Immature natural killer cell (primary cell): Measurements from ENCODE around the gene PCSK6. TPM values are rescaled to one million over a fixed set of nuclear protein-coding genes. Genes with fewer than 3 reads are reported as not detected.
"Not testable (repeated sequence)": the region's sequence is repeated elsewhere in the genome, so short reads cannot be mapped to it uniquely, and the experiment has no call there.

Experiments
- DNase-seq, 3 donors: peaks; one replicate each; pipeline ENCODE4 v3.0.0; 2022; ENCODE audit warnings: mixed read lengths in 1 of 3
- H3K27ac Mint-ChIP-seq, 6 donors: one replicate each; pipeline ENCODE4 v1.8.0; 2020; ENCODE audit warnings: mixed read lengths in 6 of 6, mild to moderate bottlenecking in 5 of 6, inconsistent platforms in 4 of 6, moderate library complexity in 3 of 6
- H3K27me3 Mint-ChIP-seq, 3 donors: one replicate each; pipeline ENCODE4 v1.8.0; 2020 to 2021; ENCODE audit warnings: low read depth in 3 of 3, mild to moderate bottlenecking in 3 of 3, mixed read lengths in 3 of 3, moderate library complexity in 3 of 3, inconsistent platforms in 1 of 3
- H3K36me3 Mint-ChIP-seq, 3 donors: one replicate each; pipeline ENCODE4 v1.8.0; 2020; ENCODE audit warnings: mixed read lengths in 3 of 3, inconsistent platforms in 2 of 3, mild to moderate bottlenecking in 2 of 3
- H3K4me1 Mint-ChIP-seq, 2 donors: one replicate each; pipeline ENCODE4 v1.8.0; 2020; ENCODE audit warnings: inconsistent platforms in 2 of 2, mild to moderate bottlenecking in 2 of 2, mixed read lengths in 2 of 2, moderate library complexity in 1 of 2
- H3K4me3 Mint-ChIP-seq, 5 donors: one replicate each; pipeline ENCODE4 v1.8.0; 2020; ENCODE audit warnings: mild to moderate bottlenecking in 5 of 5, mixed read lengths in 5 of 5, inconsistent platforms in 3 of 5, moderate library complexity in 3 of 5
- H3K9me3 Mint-ChIP-seq, 6 donors: one replicate each; pipeline ENCODE4 v1.8.0; 2020; ENCODE audit warnings: mild to moderate bottlenecking in 6 of 6, mixed read lengths in 6 of 6, inconsistent platforms in 4 of 6, moderate library complexity in 3 of 6
- polyA plus RNA-seq, 3 donors: library from polyadenylated mRNA; unstranded; fragments of 300-500 nt; fragmentation: Illumina TruSeq; gene quantifications; one replicate each; pipeline ENCODE4 v1.2.3, GENCODE V29; 2021

The PCSK6 gene
- polyA plus RNA-seq, 3 donors from 2014 or later = 1.7 to 3.0 TPM; not detected in 1

DNA sequence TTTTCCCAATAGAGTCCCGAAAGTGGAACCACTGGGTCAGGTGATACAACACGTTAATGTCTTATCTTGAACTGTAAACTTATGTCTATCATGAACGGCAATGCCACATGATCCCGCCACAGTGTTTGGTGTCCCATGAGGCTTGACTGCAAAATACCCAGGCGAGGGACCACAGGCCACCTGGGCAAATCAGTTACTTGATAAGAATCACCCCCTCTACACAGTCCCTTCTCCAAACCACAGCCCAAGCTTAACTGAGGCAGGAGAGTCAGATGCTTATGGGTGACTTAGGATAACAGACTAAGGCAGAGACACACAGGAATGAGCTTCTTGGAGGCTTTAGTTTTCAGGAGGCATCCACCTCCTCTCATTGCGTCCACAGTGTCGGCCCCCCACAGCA, 151.5 kb downstream of the PCSK6 start:
- Mint-ChIP-seq H3K36me3 (peaks cover 0 to 3% (median 0%) of the 10 kb centered on the region in 3 donors), H3K27me3 (peaks cover 7 to 25% (median 18%) of the 10 kb centered on the region in 3 donors), H3K9me3 (peaks cover 2 to 19% (median 10%) of the 10 kb centered on the region in 6 donors), H3K4me3 (no peak overlapping the region), H3K27ac (no peak overlapping the region), H3K4me1 (peaks cover 23 to 32% of the 10 kb centered on the region in 2 donors)
- DNase-seq = no peak

DNA sequence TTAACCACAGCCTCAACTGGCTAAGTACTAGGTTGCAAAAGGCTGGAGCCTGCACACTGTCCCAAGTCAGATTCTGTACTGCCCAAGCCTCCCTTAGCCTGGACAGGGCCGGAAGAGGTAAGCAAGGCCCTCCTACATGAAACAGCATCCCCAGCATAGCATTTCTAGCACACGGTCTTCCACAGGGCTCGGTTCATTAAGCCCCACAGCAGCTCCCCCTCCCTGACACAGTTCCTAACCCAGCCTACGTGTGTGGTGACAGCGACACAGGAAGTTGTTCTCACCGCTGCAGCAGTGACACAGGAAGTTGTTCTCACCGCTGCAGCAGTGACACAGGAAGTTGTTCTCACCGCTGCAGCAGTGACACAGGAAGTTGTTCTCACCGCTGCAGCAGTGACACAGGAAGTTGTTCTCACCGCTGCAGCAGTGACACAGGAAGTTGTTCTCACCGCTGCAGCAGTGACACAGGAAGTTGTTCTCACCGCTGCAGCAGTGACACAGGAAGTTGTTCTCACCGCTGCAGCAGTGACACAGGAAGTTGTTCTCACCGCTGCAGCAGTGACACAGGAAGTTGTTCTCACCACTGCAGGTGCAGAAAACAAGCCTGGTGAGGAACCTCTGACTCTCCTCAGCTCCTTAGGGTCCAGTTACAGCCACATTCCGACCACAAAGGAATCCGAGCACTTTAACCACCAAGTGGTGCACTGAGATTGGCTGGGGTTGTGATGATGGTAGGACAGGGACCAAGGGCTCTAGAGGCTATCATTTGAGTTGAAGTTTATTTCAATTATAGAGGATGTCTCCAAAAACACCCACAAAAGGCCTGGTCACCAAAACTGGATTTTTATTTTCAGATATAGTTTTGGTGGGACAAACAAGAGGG, 155.4 kb downstream of the PCSK6 start:
- peak overlapping the region; percentile 86 to 94 (median 92) for H3K27ac Mint-ChIP-seq
- H3K27me3 Mint-ChIP-seq = peaks cover 4 to 28% (median 18%) of the 10 kb centered on the region in 3 donors
- peak; percentile 69 to 79 (median 78) for DNase-seq
- H3K4me3 Mint-ChIP-seq = peak overlapping the region in 2 of 5 donors; percentile 15 to 38
- peaks cover 27 to 40% of the 10 kb centered on the region in 2 donors for H3K4me1 Mint-ChIP-seq
- not testable (repeated sequence) for H3K36me3 Mint-ChIP-seq
- peaks cover 2 to 21% (median 11%) of the 10 kb centered on the region in 6 donors for H3K9me3 Mint-ChIP-seq

DNA sequence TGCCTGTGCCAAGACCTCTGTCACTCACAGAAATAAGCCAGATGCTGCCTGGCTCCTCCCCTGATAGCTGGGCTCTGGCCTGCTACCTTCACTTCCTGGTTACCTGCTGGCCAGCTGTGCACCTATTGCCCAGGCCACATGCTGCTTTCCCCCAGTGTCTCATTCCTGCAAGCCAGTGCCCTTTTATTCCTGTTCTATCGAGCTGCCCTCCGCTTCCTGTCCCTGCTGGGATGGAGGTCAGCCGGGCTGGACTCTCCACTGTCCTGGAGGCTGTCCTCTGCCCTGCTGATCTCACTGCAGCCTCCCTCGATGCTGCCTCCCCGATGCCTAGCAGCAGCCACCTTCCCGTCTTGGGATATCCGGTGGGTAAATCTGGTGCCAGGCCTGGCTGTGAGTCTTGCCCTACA, 157.4 kb downstream of the PCSK6 start:
- no peak overlapping the region for H3K4me3 Mint-ChIP-seq
- H3K36me3 Mint-ChIP-seq = peaks cover 0 to 5% (median 3%) of the 10 kb centered on the region in 3 donors
- DNase-seq = no peak
- H3K27me3 Mint-ChIP-seq = peaks cover 4 to 24% (median 22%) of the 10 kb centered on the region in 3 donors
- peaks cover 25 to 40% of the 10 kb centered on the region in 2 donors for H3K4me1 Mint-ChIP-seq
- H3K9me3 Mint-ChIP-seq = peaks cover 2 to 21% (median 11%) of the 10 kb centered on the region in 6 donors
- H3K27ac Mint-ChIP-seq = peak overlapping the region in 4 of 6 donors; percentile 40 to 80 (median 50)

DNA sequence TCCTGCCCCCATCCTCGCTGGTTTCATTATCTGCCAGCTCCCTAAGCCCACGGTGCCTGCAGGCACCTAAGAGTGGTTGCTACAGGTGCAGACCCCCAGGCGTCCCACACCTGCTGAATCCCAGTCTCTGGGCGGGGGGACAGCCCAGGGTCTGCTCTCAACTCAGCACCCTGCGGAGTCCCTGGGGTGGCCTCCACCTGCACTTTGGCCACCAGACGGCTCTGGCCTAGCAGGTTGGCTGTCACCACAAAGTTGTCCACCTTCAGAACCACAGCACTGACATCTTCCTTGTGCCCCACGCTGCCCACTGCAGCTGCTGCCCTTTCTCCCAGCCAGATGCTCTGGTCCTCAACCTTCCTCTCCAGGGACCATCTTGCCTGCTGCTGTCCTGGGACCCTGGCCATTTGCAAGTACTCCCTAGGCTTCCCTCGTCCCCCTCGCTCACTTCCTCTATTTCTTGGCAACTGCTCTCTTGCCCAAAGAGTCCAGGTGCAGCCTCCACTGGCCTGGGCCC, 159.6 kb downstream of the PCSK6 start:
- DNase-seq = no peak
- Mint-ChIP-seq H3K9me3 (peaks cover 2 to 18% (median 8%) of the 10 kb centered on the region in 6 donors), H3K27ac (peak overlapping the region in 1 of 6 donors; percentile 57), H3K4me1 (peaks cover 19 to 27% of the 10 kb centered on the region in 2 donors), H3K36me3 (peaks cover 0 to 7% (median 5%) of the 10 kb centered on the region in 3 donors), H3K27me3 (peaks cover 3 to 17% (median 13%) of the 10 kb centered on the region in 3 donors), H3K4me3 (no peak overlapping the region)

DNA sequence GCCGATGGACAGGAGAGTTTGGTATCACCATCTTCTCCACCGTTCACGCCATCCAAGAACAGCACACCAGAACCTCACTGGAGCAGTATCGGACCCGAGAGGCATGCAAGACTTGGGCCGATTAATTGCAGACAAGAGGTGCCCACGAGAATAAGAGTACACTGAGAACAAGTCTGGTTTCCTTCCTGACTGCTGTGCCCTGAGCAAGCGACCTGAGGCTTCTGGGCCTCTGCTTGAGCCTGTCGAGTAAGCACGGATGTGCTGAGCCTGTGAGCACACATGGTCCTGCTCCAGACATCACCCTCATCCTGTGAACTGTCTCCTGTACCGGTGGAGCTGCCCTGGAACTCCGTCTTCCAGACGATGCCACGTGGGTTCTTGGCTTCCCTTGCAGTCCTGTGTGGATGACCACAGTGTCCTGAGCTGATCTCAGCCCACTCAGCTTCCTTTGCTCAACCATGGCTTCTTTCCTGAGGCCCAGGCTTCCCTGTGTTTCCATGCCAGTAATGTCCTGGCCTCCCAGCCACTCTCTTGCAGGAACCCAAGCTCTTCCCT, 160.1 kb downstream of the PCSK6 start:
- no peak overlapping the region for H3K27ac Mint-ChIP-seq
- no peak for DNase-seq
- H3K4me1 Mint-ChIP-seq = peaks cover 14 to 22% of the 10 kb centered on the region in 2 donors
- peaks cover 2 to 13% (median 7%) of the 10 kb centered on the region in 6 donors for H3K9me3 Mint-ChIP-seq
- H3K36me3 Mint-ChIP-seq = peaks cover 0 to 7% (median 5%) of the 10 kb centered on the region in 3 donors
- H3K4me3 Mint-ChIP-seq = no peak overlapping the region
- peaks cover 0 to 12% (median 8%) of the 10 kb centered on the region in 3 donors for H3K27me3 Mint-ChIP-seq

DNA sequence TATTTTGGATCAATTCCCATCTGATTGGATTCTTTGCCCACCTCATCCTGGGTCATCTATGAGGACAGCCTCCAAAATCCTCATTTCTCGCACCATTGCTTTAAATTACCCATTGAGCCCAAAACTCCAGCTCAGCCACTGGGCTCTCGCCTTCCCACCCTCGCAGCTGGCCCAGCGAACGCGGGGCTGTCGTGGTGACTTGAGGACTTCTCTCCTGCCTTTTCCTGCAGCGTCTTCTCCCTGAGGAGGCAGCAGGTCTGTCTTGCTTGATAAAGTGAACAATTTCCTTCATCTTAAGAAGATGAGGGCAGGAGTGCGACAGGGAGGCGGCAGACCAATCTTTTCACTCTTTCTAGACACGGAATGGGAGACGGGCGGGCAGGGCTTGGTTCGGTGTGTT, 161.5 kb downstream of the PCSK6 start:
- no peak for DNase-seq
- Mint-ChIP-seq H3K4me1 (peaks cover 4 to 9% of the 10 kb centered on the region in 2 donors), H3K27ac (peak overlapping the region in 2 of 6 donors; percentile 35 to 78), H3K9me3 (peaks cover 0 to 4% (median 1%) of the 10 kb centered on the region in 6 donors), H3K4me3 (no peak overlapping the region), H3K36me3 (peaks cover 0 to 5% (median 4%) of the 10 kb centered on the region in 3 donors), H3K27me3 (peaks cover 0 to 6% (median 4%) of the 10 kb centered on the region in 3 donors)

DNA sequence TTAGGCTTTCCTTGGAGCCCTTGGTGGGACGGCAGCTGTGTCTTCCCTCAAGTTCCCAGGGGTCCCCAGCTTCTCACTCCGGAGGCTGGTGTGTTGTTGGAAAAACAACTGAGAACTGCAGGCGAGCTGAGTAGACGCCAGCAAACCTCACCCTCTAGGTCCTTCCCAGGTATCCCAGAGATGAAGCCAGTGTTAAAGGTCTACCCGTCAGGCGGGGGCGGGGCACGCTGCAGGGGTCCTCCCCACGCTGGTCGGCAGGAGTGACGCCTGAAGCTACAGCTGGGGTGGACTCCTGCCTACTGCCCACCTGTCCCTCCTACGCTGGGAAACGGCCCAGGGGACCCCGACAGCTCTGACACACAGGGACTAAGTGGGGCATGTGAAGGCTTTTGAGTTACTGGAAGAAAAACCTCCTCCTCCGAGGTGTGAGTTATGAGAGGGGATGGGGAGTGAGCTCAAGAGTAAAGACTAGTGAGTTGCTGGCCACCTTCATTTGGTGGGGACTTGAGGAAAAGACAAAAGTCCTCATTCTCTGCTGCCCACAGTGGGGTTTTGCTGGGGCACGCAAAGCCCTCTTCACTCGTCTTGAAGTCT, 162.3 kb downstream of the PCSK6 start:
- H3K9me3 Mint-ChIP-seq = peaks cover 0 to 2% (median 0%) of the 10 kb centered on the region in 6 donors
- DNase-seq = no peak
- H3K4me1 Mint-ChIP-seq = peaks cover 0 to 1% of the 10 kb centered on the region in 2 donors
- H3K27me3 Mint-ChIP-seq = peaks cover 0 to 4% (median 0%) of the 10 kb centered on the region in 3 donors
- H3K4me3 Mint-ChIP-seq = no peak overlapping the region
- no peak overlapping the region for H3K27ac Mint-ChIP-seq
- peaks cover 0 to 5% (median 4%) of the 10 kb centered on the region in 3 donors for H3K36me3 Mint-ChIP-seq

DNA sequence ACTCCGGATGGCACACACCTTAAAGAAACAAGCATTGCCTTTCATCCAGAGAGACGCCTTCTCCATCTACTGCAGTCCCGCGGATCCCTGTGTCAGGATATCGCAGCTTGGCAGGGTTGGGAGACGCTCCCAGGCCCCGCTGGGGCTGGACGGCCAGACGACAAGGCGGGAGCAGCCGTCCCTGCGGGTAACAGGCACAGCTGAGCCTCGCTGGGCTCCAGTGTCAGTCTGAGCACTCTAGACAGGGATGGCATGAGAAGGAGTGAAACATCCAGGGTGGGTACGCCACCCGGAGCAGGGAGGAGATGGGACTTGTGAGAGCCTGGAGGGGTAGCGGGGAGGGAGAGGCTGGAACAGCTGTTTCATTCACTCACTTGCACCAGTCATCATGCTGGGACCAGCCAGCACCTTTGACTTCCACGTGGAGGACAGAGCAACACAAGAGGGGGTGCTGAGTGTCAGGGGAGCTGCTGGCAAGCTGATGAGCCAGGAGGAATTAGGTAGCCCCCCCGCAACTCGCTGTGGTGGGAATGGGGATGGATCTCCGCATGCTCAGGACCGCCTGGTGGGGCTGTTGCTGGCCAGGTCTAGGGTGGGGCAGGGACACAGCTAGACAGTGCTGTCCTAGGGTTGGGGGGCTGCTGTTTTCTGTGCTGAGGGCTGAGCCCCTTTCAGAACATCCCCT, 162.9 kb downstream of the PCSK6 start:
- Mint-ChIP-seq H3K9me3 (peaks cover 0 to 2% (median 0%) of the 10 kb centered on the region in 6 donors), H3K36me3 (peaks cover 0 to 5% (median 4%) of the 10 kb centered on the region in 3 donors), H3K27ac (no peak overlapping the region), H3K27me3 (peaks cover 0 to 4% (median 0%) of the 10 kb centered on the region in 3 donors), H3K4me1 (peaks cover 0 to 2% of the 10 kb centered on the region in 2 donors), H3K4me3 (no peak overlapping the region)
- no peak for DNase-seq

DNA sequence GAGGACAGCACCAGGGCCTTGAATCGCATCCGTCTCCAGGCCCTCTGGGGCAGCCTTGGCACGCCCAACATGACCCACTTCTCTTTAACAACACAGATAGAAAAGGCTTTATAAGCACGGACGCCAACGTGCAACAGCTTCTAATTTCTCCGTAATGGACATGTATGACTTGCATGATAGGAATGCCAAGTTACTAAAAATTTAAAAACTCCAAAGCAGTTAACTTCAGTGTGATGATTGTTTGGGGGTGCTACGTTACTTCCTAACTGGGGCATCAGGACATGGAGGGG, 163.5 kb downstream of the PCSK6 start:
- Mint-ChIP-seq H3K36me3 (peaks cover 0 to 5% (median 4%) of the 10 kb centered on the region in 3 donors), H3K27me3 (peaks cover 0 to 4% (median 0%) of the 10 kb centered on the region in 3 donors), H3K4me1 (peaks cover 4 to 8% of the 10 kb centered on the region in 2 donors), H3K27ac (no peak overlapping the region), H3K9me3 (peaks cover 0 to 2% (median 0%) of the 10 kb centered on the region in 6 donors), H3K4me3 (no peak overlapping the region)
- no peak for DNase-seq

DNA sequence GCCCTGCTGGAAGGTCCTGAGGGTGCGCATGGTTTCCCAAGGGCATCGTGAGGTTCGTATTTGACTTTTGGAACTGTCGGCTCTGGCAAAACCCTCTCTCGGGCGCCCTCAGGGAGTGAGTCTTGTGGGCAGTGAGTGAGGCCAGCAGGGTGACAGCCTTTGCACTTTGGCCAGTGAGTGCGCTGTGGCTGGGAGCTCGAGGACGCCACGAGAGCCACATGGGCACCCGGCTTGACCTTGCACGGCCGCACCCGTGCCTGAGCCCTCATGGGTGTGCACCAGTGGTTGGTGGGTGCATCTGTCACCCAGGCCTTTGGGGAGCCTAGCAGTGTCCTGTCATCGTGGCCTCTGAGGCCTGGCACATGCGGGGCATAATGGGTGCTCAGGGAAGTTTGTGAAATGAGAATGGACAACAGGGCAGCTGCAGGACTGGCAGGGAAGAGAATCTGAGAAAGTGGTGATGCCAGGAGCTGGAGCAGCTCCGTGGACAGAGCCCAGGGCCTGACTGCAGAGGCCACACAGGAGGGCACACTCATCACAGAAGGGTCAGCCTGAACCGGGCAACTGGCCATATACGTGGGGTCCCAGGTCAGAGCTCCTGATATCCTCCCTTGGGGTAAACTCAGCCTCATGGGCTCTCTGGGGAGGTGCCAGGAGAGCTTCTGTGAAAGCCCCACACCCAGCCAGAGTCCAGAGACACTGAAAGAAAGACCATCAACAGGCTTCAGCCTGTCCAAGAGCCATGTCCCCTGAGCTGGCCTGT, 164.1 kb downstream of the PCSK6 start:
- DNase-seq = no peak
- Mint-ChIP-seq H3K9me3 (peaks cover 0 to 2% (median 0%) of the 10 kb centered on the region in 6 donors), H3K27me3 (peaks cover 0 to 4% (median 0%) of the 10 kb centered on the region in 3 donors), H3K27ac (no peak overlapping the region), H3K36me3 (peaks cover 0 to 5% (median 4%) of the 10 kb centered on the region in 3 donors), H3K4me3 (no peak overlapping the region), H3K4me1 (peaks cover 10 to 13% of the 10 kb centered on the region in 2 donors)

DNA sequence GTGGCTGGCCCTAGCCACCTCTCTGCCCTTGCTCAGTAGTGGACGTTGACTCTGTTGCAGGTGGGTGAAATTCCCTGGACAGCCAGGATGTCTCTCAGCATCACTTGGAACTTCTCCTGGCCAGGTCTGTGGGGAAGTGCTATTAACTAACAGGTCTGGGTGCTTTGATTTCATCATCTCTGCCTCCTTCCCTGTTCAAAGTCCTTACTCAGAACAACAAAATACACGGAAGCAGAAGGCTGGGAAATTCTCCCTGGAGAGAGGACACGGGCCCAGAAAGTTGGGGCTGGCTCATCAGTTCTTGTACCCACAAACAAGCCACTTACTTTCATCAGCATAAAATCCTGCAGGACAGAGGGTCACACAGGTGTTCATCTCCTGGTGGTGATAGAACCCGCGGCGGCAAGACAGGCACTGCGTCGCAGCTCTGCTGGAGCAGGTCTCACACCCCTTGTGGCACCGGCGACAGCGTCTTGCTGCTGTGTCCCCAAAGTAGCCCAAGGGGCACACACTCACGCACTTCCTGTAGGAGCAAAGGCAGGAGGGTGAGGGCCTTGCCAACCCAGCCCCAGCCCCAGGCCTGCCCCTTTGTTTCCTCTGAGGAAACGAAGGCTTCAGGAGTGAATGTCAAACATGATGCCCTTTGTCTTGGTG, 164.9 kb downstream of the PCSK6 start:
- Mint-ChIP-seq H3K36me3 (peaks cover 0 to 4% (median 0%) of the 10 kb centered on the region in 3 donors), H3K27ac (peak overlapping the region in 2 of 6 donors; percentile 26 to 46), H3K27me3 (peaks cover 0 to 5% (median 0%) of the 10 kb centered on the region in 3 donors), H3K9me3 (peaks cover 0 to 2% (median 0%) of the 10 kb centered on the region in 6 donors), H3K4me3 (no peak overlapping the region), H3K4me1 (peaks cover 16 to 21% of the 10 kb centered on the region in 2 donors)
- DNase-seq = no peak
